GM23338 (cell line): ENCODE measurements around the gene FAM156B. TPM values are rescaled to one million over a fixed set of nuclear protein-coding genes. Genes with fewer than 3 reads are reported as not detected.
"Not testable (repeated sequence)": the region's sequence is repeated elsewhere in the genome, so short reads cannot be mapped to it uniquely, and the experiment has no call there.

Experiments used
- ATAC-seq: fragments of 200-7000 bp; cut with Tn5 transposase; 3 replicates; pipeline ENCODE4 v1.9.1; 2020
- DNase-seq: peaks from one replicate; pipeline ENCODE4 v3.0.0-alpha.2; 2015; ENCODE audit warnings: low spot score
- H2AFZ ChIP-seq: fragments of 200-600 bp; sonication (generic); 2 replicates; pipeline ENCODE4 v1.8.0; 2016; ENCODE audit warnings: antibody characterized with exemption, mild to moderate bottlenecking, moderate library complexity
- H3F3A ChIP-seq: fragments of 200-600 bp; sonication (generic); replicated peaks from 2 replicates; pipeline ENCODE4 v1.8.0; 2017; ENCODE audit warnings: antibody characterized with exemption, mixed run types, low read depth
- H3K27ac ChIP-seq: fragments of 200-600 bp; sonication (generic); 2 replicates; pipeline ENCODE4 v1.6.1; 2016; ENCODE audit warnings: low read depth
- H3K27me3 ChIP-seq: fragments of 200-600 bp; sonication (generic); 2 replicates; pipeline ENCODE4 v1.8.0; 2016; ENCODE audit warnings: mild to moderate bottlenecking, mixed run types, moderate library complexity; ENCODE audit not compliant: insufficient read depth
- H3K36me3 ChIP-seq: fragments of 200-600 bp; sonication (generic); 2 replicates; pipeline ENCODE4 v1.8.0; 2016; ENCODE audit warnings: mild to moderate bottlenecking; ENCODE audit not compliant: insufficient read depth
- H3K4me1 ChIP-seq: fragments of 200-600 bp; sonication (generic); 2 replicates; pipeline ENCODE4 v1.8.0; 2016; ENCODE audit warnings: mild to moderate bottlenecking, moderate library complexity; ENCODE audit not compliant: insufficient read depth
- H3K4me2 ChIP-seq: fragments of 200-600 bp; sonication (generic); 2 replicates; pipeline ENCODE4 v1.7.1; 2017; ENCODE audit warnings: mixed run types
- H3K4me3 ChIP-seq: fragments of 200-600 bp; sonication (generic); 2 replicates; pipeline ENCODE4 v1.6.1; 2016; ENCODE audit warnings: mixed run types
- H3K79me2 ChIP-seq: fragments of 200-600 bp; sonication (generic); replicated peaks from 2 replicates; pipeline ENCODE4 v1.8.0; 2017; ENCODE audit warnings: mild to moderate bottlenecking; ENCODE audit not compliant: insufficient read depth
- H3K9me2 ChIP-seq: fragments of 200-600 bp; sonication (generic); 2 replicates; pipeline ENCODE4 v1.8.0; 2017; ENCODE audit not compliant: insufficient read depth
- H4K20me1 ChIP-seq: fragments of 200-600 bp; sonication (generic); replicated peaks from 2 replicates; pipeline ENCODE4 v1.8.0; 2017; ENCODE audit warnings: mild to moderate bottlenecking; ENCODE audit not compliant: insufficient read depth
- H3K27ac Mint-ChIP-seq: 2 replicates; pipeline ENCODE4 v1.8.0; 2020; ENCODE audit warnings: inconsistent platforms, mild to moderate bottlenecking, moderate library complexity, mixed read lengths
- H3K27me3 Mint-ChIP-seq: 3 replicates; pipeline ENCODE4 v1.8.0; 2022; ENCODE audit warnings: low read depth, mild to moderate bottlenecking, moderate library complexity, mixed read lengths, inconsistent platforms; ENCODE audit not compliant: insufficient read depth, poor library complexity
- H3K36me3 Mint-ChIP-seq: 3 replicates; pipeline ENCODE4 v1.8.0; 2021; ENCODE audit warnings: low read depth, mild to moderate bottlenecking, inconsistent platforms, moderate library complexity, mixed read lengths
- H3K4me1 Mint-ChIP-seq: 3 replicates; pipeline ENCODE4 v1.8.0; 2020; ENCODE audit warnings: mild to moderate bottlenecking, inconsistent platforms, mixed read lengths
- H3K4me3 Mint-ChIP-seq: 3 replicates; pipeline ENCODE4 v1.8.0; 2021; ENCODE audit warnings: moderate library complexity, mild to moderate bottlenecking, inconsistent platforms, mixed read lengths
- H3K9me3 Mint-ChIP-seq: 3 replicates; pipeline ENCODE4 v1.8.0; 2020; ENCODE audit warnings: moderate library complexity, mild to moderate bottlenecking, inconsistent platforms, mixed read lengths
- polyA plus RNA-seq: library from polyadenylated mRNA; unstranded; fragments of >200 nt; fragmentation: Nextera tagmentation; extraction: Ambion mirVana; gene quantifications from 2 replicates; pipeline ENCODE4 v1.2.1, GENCODE V29; 2016
- total RNA-seq: library from RNA; depleted of rRNA; stranded (reverse); fragments of >200 nt; shearing (Covaris generic); gene quantifications from 2 replicates; pipeline ENCODE4 v1.2.3, GENCODE V29; 2014

FAM156B gene
- total and polyA plus RNA-seq, 2 experiments from 2014 or later: 11.1 to 19.1 TPM

DNA sequence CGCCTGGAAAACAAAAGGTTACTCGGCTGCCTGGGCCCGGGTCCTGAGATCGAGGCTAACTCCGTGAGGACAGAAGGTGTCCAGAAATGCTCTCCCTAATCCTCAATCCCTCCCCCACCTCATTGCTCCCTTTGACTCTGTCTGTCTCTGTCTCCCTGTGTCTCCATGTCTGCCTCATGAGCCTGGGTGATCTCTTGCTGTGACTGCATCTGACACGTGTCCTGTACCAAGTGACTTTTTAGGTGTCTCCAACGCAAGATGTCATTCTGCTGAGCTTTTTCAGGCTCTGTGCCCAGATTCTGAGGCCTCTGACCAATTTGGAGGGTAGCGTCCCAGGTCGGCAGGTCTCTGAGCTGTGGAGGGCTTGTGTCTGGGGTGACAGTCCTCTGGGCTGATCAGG, 9.0 kb upstream of the FAM156B start:
- not testable (repeated sequence) for H3K79me2 ChIP-seq, H3K4me2 ChIP-seq, H3K4me3 ChIP-seq, H3K27ac ChIP-seq, H3K4me3 Mint-ChIP-seq, H3K27me3 ChIP-seq, DNase-seq, H3F3A ChIP-seq, H3K4me1 Mint-ChIP-seq, H3K27me3 Mint-ChIP-seq, H3K4me1 ChIP-seq, H3K27ac Mint-ChIP-seq, H3K36me3 Mint-ChIP-seq, ATAC-seq, H4K20me1 ChIP-seq, H3K9me3 Mint-ChIP-seq, H3K36me3 ChIP-seq, H2AFZ ChIP-seq, H3K9me2 ChIP-seq

GRCh38 chrX:52896438-52896837, 692 bp upstream of the FAM156B start:
- not testable (repeated sequence) for H3K4me1 ChIP-seq, H3K4me3 Mint-ChIP-seq, H3K36me3 Mint-ChIP-seq, H3K79me2 ChIP-seq, H3K4me2 ChIP-seq, H3K27ac ChIP-seq, H3K36me3 ChIP-seq, ATAC-seq, H3K9me3 Mint-ChIP-seq, H3K9me2 ChIP-seq, H3F3A ChIP-seq, H3K27me3 Mint-ChIP-seq, H3K4me1 Mint-ChIP-seq, H3K4me3 ChIP-seq, DNase-seq, H3K27me3 ChIP-seq, H2AFZ ChIP-seq, H3K27ac Mint-ChIP-seq, H4K20me1 ChIP-seq

- not testable (repeated sequence) for H4K20me1 ChIP-seq, H2AFZ ChIP-seq, H3K4me3 Mint-ChIP-seq, H3K4me2 ChIP-seq, H3K36me3 ChIP-seq, ATAC-seq, H3K9me3 Mint-ChIP-seq, H3K4me1 ChIP-seq, H3K9me2 ChIP-seq, H3K4me3 ChIP-seq, H3K4me1 Mint-ChIP-seq, H3K27ac Mint-ChIP-seq, H3K27ac ChIP-seq, H3F3A ChIP-seq, DNase-seq, H3K79me2 ChIP-seq, H3K27me3 Mint-ChIP-seq, H3K36me3 Mint-ChIP-seq, H3K27me3 ChIP-seq
Measured at GRCh38 chrX:52905531-52905930, 8.4 kb downstream of the FAM156B start.

DNA sequence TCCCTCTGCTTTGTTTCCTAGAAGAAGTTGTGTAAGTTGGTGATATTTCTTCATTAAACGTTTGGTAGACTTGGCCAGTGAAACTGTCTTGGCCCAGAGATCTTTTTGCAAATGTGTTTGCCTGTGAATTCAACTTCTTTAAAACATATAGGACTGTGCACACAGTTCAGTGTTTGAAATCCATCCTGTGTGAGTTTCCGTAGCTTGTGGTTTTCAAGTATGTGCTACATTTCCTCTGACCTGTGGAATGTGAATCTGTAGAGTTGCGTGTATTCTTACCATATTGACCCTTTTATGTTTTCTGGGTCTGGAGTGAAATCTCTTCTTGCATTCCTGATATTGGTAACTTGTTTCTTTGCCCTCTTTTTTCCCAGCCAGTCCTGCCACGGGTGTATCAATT, 8.9 kb downstream of the FAM156B start:
- not testable (repeated sequence) for H3K4me2 ChIP-seq, ATAC-seq, H3K27me3 ChIP-seq, H3F3A ChIP-seq, H3K9me3 Mint-ChIP-seq, H3K4me3 Mint-ChIP-seq, H3K4me3 ChIP-seq, H3K27ac ChIP-seq, H3K27ac Mint-ChIP-seq, H3K36me3 Mint-ChIP-seq, H3K4me1 ChIP-seq, H4K20me1 ChIP-seq, H3K36me3 ChIP-seq, H3K9me2 ChIP-seq, DNase-seq, H3K79me2 ChIP-seq, H3K4me1 Mint-ChIP-seq, H2AFZ ChIP-seq, H3K27me3 Mint-ChIP-seq

DNA sequence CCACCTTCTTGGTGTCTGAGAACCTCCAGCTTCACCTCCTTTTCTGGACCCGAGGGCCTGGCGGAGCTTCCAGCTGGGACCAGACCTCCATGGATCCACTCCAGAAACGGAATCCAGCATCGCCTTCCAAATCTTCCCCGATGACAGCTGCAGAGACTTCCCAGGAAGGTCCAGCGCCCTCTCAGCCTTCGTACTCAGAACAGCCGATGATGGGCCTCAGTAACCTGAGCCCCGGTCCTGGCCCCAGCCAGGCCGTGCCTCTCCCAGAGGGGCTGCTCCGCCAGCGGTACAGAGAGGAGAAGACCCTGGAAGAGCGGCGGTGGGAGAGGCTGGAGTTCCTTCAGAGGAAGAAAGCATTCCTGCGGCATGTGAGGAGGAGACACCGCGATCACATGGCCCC, 10.0 kb downstream of the FAM156B start:
- not testable (repeated sequence) for H3K4me1 ChIP-seq, H3K27ac Mint-ChIP-seq, ATAC-seq, H3K9me3 Mint-ChIP-seq, H3K4me3 Mint-ChIP-seq, H3K4me1 Mint-ChIP-seq, DNase-seq, H2AFZ ChIP-seq, H3K36me3 Mint-ChIP-seq, H3K36me3 ChIP-seq, H3K27me3 ChIP-seq, H3F3A ChIP-seq, H3K4me3 ChIP-seq, H4K20me1 ChIP-seq, H3K9me2 ChIP-seq, H3K27me3 Mint-ChIP-seq, H3K27ac ChIP-seq, H3K79me2 ChIP-seq, H3K4me2 ChIP-seq

GRCh38 chrX:52907900-52908299, 10.8 kb downstream of the FAM156B start:
- H3K4me3 ChIP-seq, H3K27ac Mint-ChIP-seq, H3K36me3 ChIP-seq, H3K27ac ChIP-seq, H3K4me2 ChIP-seq, H3K4me3 Mint-ChIP-seq, H2AFZ ChIP-seq, H4K20me1 ChIP-seq, H3K36me3 Mint-ChIP-seq, H3K4me1 Mint-ChIP-seq, H3K27me3 ChIP-seq, H3K79me2 ChIP-seq, H3K27me3 Mint-ChIP-seq, ATAC-seq, H3K4me1 ChIP-seq, H3K9me3 Mint-ChIP-seq, H3F3A ChIP-seq, DNase-seq, H3K9me2 ChIP-seq: not testable (repeated sequence)

DNA sequence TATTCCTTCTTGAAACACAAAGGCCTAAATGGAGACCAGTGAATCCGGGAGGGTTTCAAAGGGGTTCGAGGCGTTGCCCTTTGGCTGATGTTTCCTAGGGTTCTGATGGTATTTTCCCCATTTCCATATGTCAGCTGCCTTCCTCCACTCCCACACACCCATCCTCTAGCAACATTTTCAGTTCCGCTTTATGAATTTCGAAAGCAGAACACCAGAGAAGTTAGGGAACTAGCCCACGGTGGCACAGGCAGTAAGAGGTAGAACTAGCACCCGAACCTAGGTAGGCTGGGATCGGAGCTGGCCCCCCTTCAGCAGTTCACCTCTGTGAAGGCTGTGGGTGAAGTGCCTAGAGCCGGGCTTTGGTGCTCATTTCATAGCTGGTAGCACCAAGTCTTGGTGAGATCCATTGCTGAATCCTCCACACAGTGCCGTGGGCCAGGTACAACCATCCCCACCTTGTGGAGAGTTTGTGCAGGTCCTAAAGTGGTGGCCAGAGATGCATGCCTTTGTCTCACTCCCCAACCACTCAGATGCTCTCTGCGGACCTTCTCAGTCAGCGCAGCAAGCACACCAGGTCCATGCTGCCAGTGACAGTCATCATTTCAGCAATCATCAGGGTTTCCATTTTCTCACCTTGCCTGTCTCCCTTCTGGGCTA, 12.3 kb downstream of the FAM156B start:
- ATAC-seq, H3K36me3 Mint-ChIP-seq, H3K4me1 ChIP-seq, H3F3A ChIP-seq, H3K27ac Mint-ChIP-seq, DNase-seq, H3K4me3 Mint-ChIP-seq, H3K79me2 ChIP-seq, H3K9me3 Mint-ChIP-seq, H3K27me3 Mint-ChIP-seq, H3K36me3 ChIP-seq, H3K9me2 ChIP-seq, H3K4me3 ChIP-seq, H3K4me1 Mint-ChIP-seq, H2AFZ ChIP-seq, H3K4me2 ChIP-seq, H3K27me3 ChIP-seq, H4K20me1 ChIP-seq, H3K27ac ChIP-seq: not testable (repeated sequence)
